HG03457 (cell line): Measurements from ENCODE around the gene SLC25A45.
"Not testable (repeated sequence)": the region's sequence is repeated elsewhere in the genome, so short reads cannot be mapped to it uniquely, and the experiment has no call there.

Experiments used
- ATAC-seq: cut with Tn5 transposase; IDR thresholded peaks from one replicate; pipeline ENCODE4 v1.9.1; 2021; ENCODE audit warnings: moderate number of reproducible peaks; ENCODE audit not compliant: unreplicated experiment

The SLC25A45 gene

DNA sequence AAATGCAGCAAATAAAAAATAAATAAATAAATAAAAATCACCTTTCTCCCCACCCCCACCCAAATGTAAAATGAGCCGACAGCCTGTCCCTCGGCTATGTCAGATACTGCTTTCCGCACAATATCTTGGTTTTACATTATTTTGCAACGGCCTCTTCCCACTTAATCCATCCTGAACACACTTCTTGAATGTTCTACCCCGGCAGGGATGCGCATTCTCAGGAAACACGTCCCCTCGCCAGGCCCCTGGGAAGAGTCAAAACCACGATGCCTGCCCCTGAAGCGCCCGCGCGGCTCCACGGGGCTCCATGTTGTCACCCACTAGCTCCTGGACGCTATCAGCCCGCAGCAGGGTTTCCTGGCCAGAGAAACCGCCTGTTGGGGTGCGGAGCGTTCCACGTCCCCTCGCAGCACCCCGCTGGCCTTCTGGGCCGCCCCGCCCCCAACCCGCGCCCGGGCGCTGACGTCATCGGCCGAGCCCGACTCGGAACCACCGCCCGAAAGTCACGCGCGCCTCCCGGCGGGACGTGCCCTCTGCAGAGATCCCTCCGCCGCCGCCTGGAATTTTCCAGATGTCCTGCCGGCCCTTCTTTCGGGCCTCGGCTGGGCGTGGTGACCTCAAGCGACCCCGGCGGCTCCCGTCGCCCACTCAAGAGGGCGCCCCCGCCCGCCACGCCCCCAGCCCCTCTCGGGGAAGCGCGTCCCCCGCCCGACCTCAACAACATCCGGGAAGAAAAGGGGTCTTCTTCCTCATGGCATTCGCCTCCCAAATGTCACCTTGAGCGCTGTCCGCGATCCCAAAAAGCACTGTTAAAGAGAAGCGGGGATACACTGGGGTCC lies 39.6 kb upstream of the SLC25A45 start:
- no peak for ATAC-seq

DNA sequence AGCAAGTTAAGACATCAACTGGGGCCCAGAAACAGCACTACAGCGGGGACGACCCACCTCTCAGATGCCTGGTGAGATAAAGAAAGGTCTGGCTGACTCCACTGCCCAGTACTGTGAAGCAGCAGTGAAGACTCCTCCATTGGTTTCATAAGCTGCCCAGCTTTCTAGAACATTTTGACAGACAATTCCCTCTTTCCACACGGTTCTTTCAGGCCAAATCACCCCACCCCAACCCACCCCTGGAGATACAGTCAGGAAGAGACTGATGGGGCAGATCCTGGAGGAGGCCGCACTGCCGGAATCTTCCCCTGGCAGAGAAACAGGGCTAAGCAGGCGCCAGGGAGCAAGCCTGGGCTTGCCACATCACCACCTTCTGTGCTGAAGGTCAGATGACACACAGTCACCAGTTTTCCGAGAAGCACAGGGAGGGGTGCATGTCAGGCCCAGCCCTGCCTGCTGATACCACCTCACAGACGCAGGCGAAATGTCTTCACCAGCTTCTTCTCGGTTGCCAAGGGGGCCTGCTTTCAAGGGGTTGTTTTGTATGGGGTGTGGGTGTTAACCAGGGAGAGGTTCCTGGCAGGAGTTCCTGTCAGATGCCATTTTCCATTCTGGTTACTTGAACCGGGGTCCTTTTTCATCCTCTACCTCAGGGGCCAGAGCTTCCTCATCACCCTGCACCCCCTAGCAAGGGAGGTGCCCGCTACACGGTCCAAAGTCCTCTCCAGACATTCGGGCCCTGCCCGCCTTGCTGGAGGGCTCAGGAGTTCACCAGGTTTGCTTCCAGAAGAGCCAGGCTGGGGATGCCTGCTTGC lies 38.7 kb upstream of the SLC25A45 start:
- no peak for ATAC-seq

DNA sequence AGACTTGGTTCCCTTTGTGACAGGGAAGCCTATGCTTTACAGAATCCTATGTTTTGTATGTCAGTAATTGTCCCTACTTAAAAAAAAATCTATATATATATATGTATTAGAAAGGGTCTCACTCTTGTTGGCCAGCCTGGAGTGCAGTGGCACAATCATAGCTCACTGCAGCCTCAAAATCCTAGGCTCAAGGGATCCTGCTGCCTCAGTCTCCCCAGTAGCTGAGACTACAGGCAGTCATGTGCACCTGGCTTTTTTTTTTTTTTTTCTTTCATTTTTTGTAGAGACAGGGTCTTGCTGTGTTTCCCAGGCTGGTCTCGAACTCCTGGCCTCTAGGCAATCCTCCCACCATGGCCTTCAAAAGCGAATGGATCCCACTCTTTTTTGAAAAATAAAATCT lies 38.1 kb upstream of the SLC25A45 start:
- ATAC-seq = no peak

DNA sequence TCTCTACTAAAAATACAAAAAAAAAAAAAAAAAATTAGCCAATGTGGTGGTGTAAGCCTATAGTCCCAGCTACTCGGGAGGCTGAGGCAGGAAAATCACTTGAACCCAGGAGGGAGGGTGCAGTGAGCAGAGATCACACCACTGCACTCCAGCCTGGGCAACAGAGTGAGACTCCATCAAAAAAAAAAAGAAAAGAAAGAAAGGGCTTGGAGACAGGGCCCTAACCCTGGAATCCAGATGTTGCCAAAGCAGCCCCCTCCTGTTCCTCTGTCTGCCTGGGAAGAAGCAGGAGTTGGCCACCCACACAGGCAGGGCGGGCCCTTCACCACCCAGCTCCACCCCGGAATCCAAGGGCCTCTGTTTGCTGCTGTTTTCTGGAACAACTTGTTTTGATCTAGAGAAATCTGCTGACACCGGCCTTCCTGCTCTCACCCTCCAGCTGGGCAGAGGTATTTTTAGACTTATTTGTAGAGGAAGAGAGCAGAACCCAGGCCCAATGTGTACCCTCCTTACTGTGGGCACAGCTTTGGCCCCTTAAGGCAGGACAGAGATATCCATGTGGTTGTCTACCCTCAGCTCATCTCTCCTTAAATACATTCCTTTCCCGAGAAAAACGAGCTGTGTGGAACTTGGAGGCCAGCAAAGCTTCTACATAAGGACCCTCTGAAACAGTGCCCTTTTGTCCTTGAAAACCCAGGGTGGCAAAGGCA lies 37.5 kb upstream of the SLC25A45 start:
- no peak for ATAC-seq

GRCh38 chr11:65419460-65419771 lies 37.0 kb upstream of the SLC25A45 start:
- no peak for ATAC-seq

DNA sequence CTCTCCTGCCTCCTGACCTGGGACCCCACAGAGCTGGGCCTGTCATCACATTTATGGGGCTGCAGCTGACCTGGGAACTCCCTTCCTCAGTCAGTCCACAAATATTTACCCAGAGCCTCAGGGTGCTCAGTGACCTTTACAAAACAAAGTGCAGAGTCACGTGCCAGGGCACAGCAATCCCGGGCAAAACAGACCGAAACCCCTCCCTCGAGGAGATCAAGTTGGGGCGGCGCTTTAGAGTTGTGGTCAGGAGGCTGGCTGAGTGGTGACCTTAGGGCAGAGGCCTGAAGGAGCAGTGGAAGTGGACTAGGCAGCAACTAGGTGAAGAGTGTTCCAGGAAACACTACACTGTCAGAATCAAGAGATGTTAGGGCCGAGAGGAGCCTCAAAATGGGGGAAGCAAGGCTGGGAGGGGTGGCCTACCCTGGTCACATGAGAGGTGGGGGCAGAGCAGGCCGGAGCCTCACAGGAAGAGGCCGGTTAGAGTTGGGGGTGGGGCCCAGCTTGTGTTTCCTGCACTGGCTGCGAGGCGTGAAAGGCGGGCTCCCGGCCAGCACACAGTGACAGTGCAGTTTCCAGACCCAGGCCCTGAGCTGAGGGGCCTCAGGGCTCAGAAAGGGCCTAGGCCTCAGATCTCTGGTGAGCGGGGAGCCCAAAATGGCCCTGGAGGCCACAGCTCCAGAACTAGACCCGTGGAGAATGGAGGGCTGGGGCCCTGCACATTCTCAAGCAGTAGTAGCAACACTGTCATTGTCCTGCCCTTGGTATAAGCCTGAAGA lies 36.4 kb upstream of the SLC25A45 start:
- peak; percentile 24 for ATAC-seq

DNA sequence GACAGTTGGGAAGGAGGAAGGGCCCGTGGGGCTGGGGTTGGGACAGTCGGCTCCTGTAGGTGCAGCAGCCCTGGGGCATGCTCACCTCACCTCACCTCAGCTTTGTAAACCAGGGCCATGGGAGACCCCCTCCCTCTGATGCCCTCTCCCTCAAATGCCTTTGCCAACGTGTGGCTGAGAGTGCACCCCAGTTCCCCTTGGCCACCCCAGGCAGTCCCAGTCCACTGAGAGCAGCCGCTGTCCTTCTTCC lies 35.9 kb upstream of the SLC25A45 start:
- ATAC-seq = no peak

GRCh38 chr11:65417702-65418430 lies 35.4 kb upstream of the SLC25A45 start:
- no peak for ATAC-seq

DNA sequence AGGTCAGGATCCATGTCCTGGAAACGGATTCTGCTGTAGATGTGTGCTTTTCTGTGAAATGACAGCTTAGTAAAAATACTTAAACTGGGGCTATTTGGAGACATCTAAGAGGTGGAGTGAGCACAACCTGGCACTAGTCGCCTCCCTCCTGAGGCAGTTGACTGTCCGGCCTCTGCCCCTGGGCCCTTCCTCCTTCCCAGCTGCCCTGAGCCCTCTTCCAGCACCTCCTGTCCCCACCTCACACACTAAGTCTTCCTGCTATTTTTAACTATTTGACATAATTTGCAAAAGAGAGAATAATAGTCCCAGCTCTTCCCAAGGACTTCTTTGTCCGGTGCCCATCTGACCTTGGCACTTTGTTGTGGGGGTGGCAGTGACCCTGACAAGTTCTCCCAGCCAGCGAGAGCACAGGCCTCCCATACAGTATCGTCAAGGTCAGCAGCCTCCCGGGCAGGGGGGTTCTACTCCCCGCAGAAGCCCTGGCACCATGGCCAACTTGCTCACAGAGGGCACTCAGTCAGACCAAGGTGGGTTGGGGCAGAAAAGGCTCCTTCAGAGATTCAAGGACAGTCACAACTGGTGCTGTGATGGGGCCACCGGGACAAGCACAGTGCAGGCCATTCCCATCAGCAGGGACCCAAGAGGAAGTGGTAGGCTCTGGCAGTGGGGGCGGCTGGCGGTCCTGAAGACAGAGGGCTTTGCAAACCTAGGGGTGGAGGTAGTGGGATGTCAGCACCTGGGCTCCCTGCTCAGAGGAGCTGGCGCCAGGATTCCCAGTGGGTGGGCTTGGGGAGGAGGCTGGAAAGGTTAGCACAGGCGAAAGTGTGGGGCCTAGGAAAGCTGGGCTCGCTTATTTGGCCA lies 34.6 kb upstream of the SLC25A45 start:
- ATAC-seq = no peak

DNA sequence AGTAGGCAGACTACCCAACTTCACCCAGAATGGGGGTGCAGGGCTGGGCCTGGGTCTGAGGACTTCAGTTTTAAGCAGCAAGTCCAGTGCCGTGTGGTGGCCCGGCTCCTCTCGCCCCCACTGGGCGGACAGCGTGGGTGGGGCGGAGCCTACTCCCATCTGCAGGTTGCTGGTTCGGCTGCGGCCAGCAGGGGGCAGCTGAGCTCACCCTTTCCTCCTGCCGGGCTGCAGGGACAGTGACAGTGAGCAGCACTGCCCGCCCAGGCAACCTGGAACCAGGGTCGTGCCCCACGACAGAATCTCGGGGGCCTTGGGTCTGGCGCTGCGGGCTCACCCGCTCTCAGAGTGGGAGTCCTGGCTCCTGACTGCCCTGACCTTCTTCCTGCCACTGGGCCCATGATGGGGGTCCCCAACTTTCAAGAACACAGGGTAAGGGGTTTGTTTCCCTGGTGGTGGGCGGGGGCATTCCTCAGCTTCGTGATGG lies 33.9 kb upstream of the SLC25A45 start:
- ATAC-seq = peak; percentile 27

DNA sequence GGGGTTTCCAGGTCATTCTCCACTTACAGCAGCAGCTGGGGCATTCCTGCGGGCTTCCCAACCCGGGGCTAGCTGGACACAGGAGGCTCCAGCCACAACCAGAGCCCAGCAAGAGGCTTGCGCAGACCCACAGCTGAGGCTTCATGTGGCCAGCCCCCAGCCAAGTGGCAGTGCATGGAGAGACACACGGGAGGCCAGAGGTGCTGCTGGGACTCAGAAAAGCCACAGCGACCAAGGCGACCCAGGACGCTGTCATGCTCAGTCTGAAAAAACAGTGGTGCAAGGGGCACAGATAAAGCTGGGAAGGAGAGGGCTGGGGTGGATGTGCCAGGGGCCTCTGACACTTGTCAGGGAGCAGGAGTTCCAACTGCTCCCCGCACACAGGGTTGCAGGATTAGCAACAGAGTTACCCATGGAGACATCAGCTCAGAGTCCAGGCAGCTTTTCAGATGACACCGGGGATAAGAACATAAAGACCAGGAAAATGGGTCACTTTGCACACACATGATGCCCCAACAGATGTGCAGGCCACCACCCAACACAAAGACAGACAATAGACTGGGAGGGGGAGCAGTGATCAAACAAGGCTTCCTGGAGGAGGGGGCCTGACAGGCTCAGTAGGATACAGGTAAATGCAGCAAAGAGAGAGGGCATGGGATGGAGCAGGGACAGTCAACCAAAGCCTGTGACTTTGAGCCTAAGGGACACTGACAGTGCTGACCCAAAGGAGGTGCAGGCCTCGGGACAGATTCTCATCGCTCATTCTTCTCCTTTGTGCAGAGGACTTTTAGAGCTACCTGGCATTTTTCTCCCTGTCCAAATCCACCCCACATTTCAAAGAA lies 33.3 kb upstream of the SLC25A45 start:
- no peak for ATAC-seq

- no peak for ATAC-seq
Observed at GRCh38 chr11:65414776-65415498, 32.5 kb upstream of the SLC25A45 start.

DNA sequence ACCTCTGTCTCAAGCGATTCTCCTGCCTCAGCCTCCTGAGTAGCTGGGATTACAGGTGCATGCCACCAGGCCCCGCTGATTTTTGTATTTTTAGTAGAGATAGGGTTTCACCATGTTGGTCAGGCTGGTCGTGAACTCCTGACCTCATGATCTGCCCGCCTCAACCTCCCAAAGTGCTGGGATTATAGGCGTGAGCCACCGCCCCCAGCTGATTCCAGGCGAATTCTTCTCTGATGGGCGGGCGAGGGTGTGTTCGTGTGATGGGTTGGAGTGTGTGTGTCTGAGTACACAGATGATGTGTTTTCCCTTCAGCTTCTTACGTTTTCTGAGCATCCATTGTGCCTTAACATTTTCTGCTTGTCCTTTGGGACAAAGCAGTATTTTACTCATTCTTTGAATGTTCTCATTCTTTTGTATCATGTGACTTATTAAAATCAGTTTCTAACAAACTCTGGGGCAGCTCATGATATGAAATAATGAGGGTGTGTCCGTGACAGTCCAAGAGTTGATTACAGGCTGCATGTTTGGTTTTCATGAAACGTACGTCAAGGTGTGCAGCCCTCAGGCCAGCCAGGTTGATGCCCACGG lies 30.7 kb upstream of the SLC25A45 start:
- not testable (repeated sequence) for ATAC-seq

- no peak for ATAC-seq
Observed at GRCh38 chr11:65412271-65413076, 30.0 kb upstream of the SLC25A45 start.

DNA sequence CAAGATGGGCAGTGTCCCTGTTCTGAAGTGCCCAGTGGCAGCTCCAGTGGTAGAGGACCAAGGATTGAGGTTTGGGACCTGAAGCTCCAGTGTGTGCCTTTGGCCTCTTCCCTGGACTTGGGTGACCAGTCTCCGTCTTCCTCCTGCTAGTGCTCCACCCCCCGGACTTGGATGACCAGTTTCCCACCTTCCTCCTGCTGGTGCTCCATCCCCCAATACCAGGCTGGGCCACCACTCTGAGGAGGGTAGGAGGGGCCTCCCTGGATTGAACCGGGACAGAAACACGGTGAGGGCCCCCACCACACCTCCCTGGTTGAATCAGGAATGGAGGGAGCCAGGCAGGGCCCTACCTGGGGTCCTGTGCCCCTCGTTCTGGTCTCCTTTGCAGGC lies 29.2 kb upstream of the SLC25A45 start:
- ATAC-seq = no peak

DNA sequence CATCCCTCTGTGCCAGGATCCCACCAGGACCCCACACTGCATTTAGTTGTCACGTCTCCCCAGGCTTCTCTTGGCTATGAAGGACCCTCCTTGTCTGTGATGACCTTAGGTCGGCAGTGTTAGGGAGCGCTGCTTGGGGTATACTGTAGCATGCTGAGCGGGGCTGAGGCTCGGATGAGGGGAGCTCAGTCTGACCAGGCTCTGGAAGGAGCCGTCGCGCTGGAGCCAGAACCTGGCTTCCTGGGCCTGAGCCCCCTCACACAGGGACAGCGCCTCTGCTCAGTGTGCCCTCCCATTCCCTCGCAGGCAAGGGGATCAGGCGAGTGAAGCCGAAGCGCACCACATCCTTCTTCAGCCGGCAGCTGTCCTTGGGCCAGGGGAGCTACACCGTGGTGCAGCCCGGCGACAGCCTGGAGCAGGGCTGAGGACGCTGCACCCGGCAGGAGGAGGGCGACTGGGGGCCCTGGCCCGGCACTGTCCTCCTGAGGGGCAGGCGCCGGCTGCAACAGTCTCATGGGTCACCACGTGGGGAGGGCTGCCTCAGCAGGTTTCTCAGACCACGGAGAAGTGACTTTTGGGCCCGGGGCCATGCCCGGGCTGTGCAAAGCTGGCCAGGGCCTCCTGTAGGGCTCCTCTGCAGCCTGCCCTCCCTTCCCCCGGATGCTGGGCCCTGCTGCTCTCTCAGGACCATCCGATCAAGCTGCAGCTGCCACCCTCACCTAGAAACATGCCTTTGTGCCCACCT lies 28.7 kb upstream of the SLC25A45 start:
- no peak for ATAC-seq
